Measurements from ENCODE around the gene ANKS1A.

The ANKS1A gene

DNA sequence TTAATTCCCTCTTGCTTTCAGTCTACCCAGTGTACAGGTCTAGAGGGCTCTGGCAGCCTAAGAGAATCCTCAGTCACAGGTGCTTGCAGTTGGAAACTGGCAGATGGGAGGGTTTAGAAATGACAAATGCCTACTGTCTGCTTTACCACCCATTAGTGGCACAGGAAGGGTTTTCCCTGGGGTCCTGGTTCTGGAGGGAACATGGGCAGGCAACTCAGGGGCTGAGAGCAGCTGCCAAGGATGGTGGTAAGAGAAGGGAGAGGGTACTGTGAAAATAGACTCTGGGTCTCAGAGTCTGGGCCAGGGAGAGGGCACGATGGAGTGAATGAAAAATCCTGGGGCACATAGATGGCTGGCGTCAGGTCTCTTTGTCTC lies 148.6 kb downstream of the ANKS1A start:
- no peak for DNase-seq (ENCODE audit: low read depth in 3 of 3, low spot score in 1 of 3)

DNA sequence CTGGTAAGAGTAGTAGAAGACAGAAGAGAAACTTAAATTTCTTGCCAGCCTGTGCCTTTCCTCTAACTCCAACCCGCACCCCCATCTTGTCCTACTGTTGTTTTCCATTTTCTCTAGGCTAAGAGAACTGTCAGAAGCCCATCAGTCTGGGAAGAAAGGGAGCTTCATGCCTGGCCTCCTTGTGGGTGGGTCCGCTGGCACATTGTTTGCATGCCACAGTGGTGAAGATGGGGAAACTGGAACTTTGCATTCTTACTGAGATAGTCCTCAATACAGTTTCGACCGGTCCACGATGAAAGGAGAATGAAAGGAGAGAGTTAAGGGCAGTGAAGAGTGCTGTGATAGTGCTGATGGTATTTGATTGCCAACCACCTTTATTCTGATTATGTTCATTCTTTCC lies 149.0 kb downstream of the ANKS1A start:
- no peak for DNase-seq (ENCODE audit: low read depth in 3 of 3, low spot score in 1 of 3)

GRCh38 chr6:35040398-35040797 lies 151.3 kb downstream of the ANKS1A start:
- no peak for DNase-seq (ENCODE audit: low read depth in 3 of 3, low spot score in 1 of 3)

GRCh38 chr6:35041086-35041861 lies 152.2 kb downstream of the ANKS1A start:
- DNase-seq (ENCODE audit: low read depth in 3 of 3, low spot score in 1 of 3): no peak

DNA sequence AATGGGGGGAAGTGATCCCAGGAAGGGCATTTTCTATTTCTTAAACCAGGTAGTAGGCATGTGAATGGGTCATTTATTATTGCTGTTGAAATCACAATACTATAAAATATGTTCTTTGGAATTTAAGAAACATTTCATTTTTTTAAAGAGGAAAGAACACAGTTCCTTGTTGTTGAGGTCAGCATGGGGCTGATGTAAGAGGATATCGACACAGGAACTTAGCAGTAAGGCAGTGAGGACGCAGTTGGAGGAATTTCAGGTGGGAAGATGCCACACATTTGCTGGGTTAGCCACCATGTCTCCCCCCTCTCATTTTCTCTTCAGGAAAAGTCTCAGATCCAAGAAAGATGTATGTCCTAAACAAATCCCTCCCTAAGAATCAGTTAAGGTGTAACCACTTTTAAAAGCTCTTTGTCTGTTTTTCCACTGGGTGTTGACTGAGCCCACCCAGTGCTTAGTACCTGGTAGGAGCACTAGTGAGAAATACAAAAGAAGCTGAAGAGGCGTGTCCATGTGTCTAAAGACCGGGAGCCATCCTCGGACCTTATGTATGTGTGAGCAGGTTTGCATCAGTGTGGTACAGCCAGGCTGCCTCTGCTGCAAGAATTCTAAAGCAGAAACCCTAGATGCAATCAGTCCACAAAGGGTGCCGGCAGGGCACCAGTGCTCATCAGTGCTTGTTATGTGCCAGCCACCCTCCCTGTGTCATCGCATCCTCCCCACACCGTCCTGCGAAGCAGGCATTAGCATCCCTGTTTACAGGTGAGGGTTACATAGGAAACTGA lies 153.2 kb downstream of the ANKS1A start:
- DNase-seq (ENCODE audit: low read depth in 3 of 3, low spot score in 1 of 3): no peak

GRCh38 chr6:35043381-35044130 lies 154.5 kb downstream of the ANKS1A start:
- DNase-seq (ENCODE audit: low read depth in 3 of 3, low spot score in 1 of 3): no peak

GRCh38 chr6:35044145-35044745 lies 155.2 kb downstream of the ANKS1A start:
- no peak for DNase-seq (ENCODE audit: low read depth in 3 of 3, low spot score in 1 of 3)

DNA sequence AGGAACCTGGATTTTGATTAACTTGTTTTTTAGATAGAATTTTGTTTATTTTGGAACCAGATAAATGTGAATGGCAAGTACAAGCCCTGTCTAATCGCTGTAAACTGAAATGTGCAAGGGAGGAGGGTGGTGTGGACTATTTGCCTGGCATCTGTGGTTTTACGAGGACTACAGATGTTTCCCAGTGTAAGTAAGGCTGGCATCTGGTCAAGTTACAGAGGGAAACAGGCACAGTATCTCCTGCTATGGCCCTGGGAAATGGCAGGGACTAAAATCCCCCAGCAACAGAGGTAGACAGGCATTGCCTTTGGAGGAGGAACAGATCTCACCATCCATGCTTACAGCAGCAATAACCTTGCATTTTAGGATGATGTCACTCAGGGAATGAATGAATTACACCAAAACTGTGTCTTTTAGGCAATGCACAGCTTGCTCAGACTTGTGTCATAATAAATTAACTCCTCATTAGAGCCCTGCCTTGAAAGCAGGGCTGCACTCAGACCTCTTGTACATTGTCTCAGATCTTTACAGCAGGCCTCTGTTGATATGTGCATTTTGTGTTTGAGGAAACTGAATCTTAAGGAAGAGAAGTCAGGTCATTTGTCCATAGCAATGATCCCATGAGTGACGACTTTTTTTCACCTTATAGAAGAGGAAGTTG lies 155.8 kb downstream of the ANKS1A start:
- no peak for DNase-seq (ENCODE audit: low read depth in 3 of 3, low spot score in 1 of 3)

GRCh38 chr6:35046103-35046502 lies 157.0 kb downstream of the ANKS1A start:
- DNase-seq (ENCODE audit: low read depth in 3 of 3, low spot score in 1 of 3): no peak

- DNase-seq (ENCODE audit: low read depth in 3 of 3, low spot score in 1 of 3): no peak
Measured at GRCh38 chr6:35046862-35047261, 157.8 kb downstream of the ANKS1A start.

GRCh38 chr6:35047265-35048011 lies 158.4 kb downstream of the ANKS1A start:
- no peak for DNase-seq (ENCODE audit: low read depth in 3 of 3, low spot score in 1 of 3)

- no peak for DNase-seq (ENCODE audit: low read depth in 3 of 3, low spot score in 1 of 3)
Measured at GRCh38 chr6:35048031-35048613, 159.1 kb downstream of the ANKS1A start.

DNA sequence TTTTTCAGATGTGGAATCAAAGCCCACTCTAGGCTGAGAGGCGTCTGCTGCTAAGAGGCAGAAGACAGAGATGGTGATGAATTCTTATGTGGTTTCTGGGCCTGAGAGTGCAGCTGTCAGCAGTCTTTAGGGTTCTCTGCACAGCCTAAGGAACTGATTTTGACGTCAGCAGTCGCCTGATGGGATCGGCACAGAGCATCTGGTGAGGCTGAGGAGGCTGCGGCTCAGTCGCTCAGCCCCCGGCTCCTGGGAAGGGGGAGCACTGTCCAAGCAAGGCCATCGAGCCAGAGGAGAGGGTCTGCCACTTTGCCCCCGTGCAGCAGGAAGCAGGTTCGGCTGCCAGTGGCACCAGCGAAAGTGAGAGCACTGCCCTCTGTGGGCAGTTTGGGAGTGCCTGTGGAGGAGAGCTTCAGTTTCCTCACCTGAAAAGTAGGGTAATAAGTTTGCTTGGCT lies 159.6 kb downstream of the ANKS1A start:
- DNase-seq (ENCODE audit: low read depth in 3 of 3, low spot score in 1 of 3): peak in 1 of 3 donors; percentile 1

DNA sequence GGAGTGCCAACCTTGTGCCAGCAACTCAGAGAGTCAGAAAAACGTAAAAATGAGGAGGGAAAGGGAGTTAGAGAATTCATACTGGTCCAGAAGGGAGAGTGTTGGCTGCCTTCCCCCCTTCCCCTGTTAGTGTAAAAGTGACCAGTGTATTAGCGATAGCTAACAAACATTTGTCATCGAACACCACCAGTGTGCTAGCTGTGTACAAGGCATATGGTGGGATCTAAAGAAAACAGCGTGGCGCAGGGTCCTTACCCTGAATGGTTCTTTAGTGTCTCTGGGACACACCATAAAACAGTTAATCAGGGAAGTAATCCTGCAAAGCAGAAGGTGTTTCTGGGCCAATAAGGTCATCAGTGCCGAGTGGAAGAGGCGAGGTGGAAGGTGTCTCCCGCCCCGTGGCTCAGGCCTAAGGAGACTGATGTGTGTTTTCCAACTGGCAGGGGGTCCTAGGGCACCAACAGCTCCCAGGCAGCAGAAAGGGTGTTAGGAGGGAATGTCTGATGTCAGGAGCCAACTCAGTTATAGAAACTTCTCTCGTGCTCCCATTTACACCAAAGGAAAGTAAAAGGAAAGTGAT lies 160.2 kb downstream of the ANKS1A start:
- DNase-seq (ENCODE audit: low read depth in 3 of 3, low spot score in 1 of 3): no peak

GRCh38 chr6:35049900-35050756 lies 161.1 kb downstream of the ANKS1A start:
- no peak for DNase-seq (ENCODE audit: low read depth in 3 of 3, low spot score in 1 of 3)

- no peak for DNase-seq (ENCODE audit: low read depth in 3 of 3, low spot score in 1 of 3)
Measured at GRCh38 chr6:35050757-35051330, 161.8 kb downstream of the ANKS1A start.

GRCh38 chr6:35051396-35051795 lies 162.3 kb downstream of the ANKS1A start:
- no peak for DNase-seq (ENCODE audit: low read depth in 3 of 3, low spot score in 1 of 3)

DNA sequence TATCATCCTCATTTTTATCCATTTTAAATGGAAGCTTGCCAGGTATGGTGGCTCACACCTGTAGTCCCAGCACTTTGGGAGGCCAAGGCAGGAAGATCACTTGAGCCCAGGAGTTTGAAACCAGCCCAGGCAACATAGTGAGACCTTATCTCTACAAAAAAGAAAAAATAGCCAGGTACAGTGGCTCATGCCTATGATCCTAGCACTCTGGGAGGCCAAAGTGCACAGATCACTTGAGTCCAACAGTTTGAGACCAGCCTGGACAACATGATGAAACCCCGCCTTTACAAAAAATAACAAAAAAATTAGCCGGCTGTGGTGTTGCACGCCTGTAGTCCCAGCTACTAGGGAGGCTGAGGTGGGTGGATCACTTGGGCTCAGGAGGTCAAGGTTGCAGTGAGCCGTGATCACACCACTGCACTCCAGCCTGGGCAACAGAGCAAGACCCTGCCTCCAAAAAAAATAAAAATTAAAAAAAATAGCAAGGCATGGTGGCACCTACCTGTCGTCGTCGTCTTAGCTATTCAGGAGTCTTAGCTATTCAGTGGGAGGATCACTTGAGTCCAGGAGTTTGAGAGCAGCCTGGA lies 163.0 kb downstream of the ANKS1A start:
- DNase-seq (ENCODE audit: low read depth in 3 of 3, low spot score in 1 of 3): no peak

Measured in stimulated activated CD4-positive, alpha-beta T cell treated with anti-CD3 and anti-CD28 coated beads, TNF-alpha, amount 100 ng/mL, for 1 hour (primary cell).